SIG-M5 treated with dmso at 0.1 percent for 504 hours (cell line): ENCODE results near the gene SELENOF.

Experiments
- DNase-seq: peaks from one replicate; lab custom pipeline; 2025; ENCODE audit not compliant: unreplicated experiment; lab: John Stamatoyannopoulos, UW

The SELENOF gene

DNA sequence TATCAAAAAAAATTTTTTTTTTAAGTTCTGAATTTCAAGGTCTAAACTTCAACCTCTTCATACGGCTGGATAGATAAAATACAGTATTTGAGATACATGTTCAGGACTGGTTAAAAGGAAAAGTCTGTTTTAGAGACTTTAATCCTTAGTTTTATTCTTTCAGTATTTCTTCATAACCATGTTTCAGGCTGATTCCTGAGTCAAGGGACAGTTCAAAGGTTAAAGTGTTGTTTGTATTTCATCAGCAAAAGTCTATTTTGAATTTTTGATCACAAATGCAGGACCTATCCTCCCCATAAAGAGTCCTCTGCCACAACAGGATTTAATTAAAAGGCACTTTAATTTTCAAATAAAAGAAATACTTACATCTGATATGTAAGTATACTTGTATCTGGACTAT is 53.5 kb downstream of the SELENOF start:
- DNase-seq: no peak

DNA sequence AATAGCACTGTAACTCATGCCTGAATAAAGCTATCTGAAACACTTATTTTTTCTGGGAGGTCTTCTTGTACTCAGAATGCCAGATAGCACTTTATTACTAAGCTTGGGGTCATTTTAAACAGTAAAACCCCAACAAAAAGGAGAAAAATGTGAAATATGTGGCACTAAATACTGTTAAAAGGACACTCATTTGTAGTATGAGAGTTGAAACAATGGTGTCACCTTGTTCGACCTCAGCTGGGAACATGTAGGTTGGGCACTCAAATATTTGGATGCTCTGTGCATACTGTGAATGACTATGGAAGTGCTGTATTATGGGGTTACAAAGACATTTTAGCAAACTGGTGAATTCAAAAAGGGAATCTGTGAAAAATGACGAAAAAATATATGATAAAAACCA is 53.9 kb downstream of the SELENOF start:
- DNase-seq: no peak

GRCh38 chr1:86858524-86859261 is 55.2 kb downstream of the SELENOF start:
- DNase-seq: no peak

DNA sequence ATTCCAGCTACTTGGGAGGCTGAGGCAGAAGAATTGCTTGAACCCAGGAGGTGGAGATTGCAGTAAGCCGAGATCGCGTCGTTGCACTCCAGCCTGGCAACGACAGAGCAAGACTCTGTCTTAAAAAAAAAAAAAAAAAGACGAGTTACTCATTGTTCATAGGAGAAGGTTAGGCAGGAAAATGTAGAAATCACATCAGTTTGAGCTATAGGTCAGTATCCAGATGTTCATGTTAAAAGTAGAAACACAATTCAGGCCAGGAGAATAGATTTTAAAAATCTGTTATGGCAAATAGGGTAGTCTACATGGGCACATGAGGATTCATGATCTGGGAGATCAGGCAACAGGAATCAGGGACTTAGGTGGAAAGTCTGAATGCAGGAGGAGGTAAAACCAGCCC is 57.7 kb downstream of the SELENOF start:
- no peak for DNase-seq

GRCh38 chr1:86854352-86854751 is 59.6 kb downstream of the SELENOF start:
- DNase-seq: no peak

DNA sequence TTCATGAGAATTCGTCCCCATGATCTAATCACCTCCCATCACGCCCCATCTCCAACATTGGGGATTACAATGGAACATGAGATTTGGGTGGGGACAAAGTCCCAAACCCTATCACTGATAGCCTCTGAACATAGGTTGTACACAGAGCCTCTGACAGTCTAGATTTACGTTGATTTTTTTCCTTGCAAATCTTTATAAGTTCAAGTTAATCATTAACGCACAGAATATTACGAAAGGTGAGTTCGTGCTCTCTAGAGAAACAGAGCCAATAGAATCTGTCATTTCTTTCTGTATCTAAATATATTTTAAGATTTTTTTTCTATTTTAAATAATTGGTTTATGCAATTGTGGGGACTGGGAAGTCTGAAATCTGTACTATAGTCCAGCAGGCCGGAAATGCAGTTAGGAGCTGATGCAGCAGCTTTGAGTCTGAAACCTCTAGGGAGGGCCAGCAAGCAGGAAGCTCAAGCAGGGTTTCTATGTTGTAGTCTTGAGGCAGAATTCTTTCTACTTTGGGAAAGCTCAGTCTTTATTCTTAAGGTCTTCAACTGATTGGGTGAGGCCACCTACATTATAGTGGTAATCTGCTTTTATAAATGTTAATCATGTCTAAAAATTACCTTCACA is 61.0 kb downstream of the SELENOF start:
- DNase-seq: no peak

GRCh38 chr1:86852289-86852688 is 61.6 kb downstream of the SELENOF start:
- DNase-seq: no peak

- DNase-seq: no peak
Measured at GRCh38 chr1:86849756-86850155, 64.2 kb downstream of the SELENOF start.

GRCh38 chr1:86848654-86849053 is 65.3 kb downstream of the SELENOF start:
- no peak for DNase-seq

- DNase-seq: peak; percentile 34
Measured at GRCh38 chr1:86846164-86846647, 67.7 kb downstream of the SELENOF start.

DNA sequence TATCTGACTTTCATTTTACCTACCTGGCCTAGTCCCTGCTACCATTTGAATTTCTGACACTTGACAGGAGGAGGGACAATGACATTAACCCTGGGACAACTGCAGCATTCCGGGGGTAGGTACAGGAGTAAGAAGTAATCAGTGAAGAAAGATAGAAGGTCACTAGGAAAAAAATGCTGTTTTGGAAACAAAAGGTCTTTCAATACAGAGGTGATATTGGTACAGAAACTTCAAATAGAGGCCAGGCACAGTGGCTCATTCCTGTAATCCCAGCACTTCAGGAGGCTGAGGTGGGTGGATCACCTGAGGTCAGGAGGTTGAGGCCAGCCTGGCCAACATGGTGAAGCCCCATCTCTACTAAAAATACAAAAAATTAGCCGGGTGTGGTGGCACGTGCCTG is 68.4 kb downstream of the SELENOF start:
- no peak for DNase-seq

DNA sequence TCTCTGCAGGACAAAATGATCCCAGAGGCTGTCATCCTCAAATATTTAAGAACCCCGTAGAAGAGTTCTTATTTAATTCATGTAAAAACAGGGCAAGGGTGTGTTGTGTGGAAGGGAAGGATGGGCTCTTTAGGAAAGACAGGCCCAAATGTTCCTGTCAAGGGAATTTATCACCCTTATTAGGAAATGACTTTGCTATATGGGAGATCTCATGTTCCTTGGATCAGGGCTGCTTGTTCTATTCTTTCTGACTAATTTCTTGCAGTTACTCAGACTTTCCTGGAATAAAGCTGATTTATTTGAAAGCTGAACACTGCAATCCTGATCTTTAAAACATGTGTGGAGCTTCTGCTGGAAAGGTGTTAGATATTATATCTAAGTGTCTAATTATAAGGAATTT is 72.8 kb downstream of the SELENOF start:
- DNase-seq: no peak

- DNase-seq: peak; percentile 81
Measured at GRCh38 chr1:86833461-86834215, 80.3 kb downstream of the SELENOF start.

GRCh38 chr1:86832433-86832832 is 81.5 kb downstream of the SELENOF start:
- no peak for DNase-seq

DNA sequence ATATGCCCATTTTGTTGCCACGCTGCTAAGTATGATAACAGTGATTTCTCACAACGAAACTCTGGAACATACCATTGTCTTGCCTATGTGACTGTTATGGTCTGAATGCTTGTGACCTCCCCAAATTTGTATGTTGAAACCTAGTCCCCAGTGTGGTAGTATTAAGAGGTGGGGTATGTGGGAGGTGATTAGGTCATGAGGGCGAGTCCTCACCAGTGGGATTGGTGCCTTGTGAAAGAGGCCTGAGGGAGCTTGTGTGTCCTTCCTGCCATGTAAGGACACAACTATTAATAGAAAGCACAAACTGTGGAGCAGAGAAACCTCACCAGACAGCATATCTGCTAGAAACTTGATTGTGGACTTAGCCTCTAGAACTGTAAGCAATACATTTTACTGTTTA is 84.6 kb downstream of the SELENOF start:
- DNase-seq: no peak

DNA sequence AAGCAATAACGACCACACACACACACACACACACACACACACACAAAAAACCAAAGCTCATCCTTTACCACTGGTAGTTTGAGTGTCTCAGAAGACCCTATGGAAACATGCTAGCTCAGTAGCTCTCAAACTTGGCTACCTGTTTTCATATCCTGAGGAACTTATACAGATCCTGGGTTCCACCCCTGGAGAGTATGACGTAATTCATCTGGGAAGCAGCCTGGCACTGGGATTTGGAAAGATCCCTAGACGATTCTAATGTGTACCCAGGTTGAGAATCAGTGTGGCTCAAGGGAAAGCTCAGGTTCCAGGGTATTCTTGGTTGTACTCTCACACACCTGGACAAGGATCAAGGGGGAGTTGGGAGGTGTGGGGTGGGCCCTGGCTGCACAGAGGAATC is 85.9 kb downstream of the SELENOF start:
- DNase-seq: no peak

- DNase-seq: no peak
Measured at GRCh38 chr1:86826856-86827255, 87.1 kb downstream of the SELENOF start.

- no peak for DNase-seq
Measured at GRCh38 chr1:86825319-86825718, 88.6 kb downstream of the SELENOF start.

- DNase-seq: no peak
Measured at GRCh38 chr1:86823821-86824500, 90.0 kb downstream of the SELENOF start.

DNA sequence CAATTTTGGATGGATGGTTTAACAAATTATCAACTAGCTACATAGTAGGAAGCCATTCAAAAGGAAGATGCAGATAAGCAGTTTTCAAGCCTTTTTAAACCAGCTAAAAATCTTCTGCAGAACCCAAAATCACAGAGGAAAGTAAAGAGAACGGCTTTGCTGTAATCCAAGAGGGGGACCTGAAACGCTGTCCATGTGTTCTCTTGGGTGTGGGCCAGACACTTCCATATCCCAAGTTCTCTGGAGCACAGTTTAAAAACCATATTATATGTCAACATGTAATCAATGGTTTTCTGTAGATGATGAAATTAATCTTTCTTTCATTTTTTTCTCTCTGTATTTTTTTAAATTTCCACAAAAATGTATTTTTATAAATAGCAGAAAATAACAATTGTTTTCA is 90.5 kb downstream of the SELENOF start:
- no peak for DNase-seq

GRCh38 chr1:86822459-86822858 is 91.5 kb downstream of the SELENOF start:
- peak; percentile 47 for DNase-seq
